ENCODE data around the gene TBATA. TPM values are rescaled to one million over a fixed set of nuclear protein-coding genes. Genes with fewer than 3 reads are reported as not detected.

The TBATA gene
- total and polyA plus RNA-seq, 11 donors, result not detected

GRCh38 chr10:70748305-70748704 is 36.9 kb downstream of the TBATA start:
- H3K27ac ChIP-seq, result no peak overlapping the region
- intact Hi-C loops (cut with DNase I), result loop anchor here in 1 of 10 donors (10.0 kb wide), 1 partner anchor 74 kb away; the partner anchor contains the start of gene ADAMTS14
- 87 to 100% (median 97%) methylated on average over 1 to 3 of the region's 3 CpGs for WGBS, 4 donors
- H3K9me3 ChIP-seq, result peaks cover 0 to 10% (median 0%) of the 10 kb centered on the region in 12 donors
- H3K4me1 ChIP-seq, result peaks cover 0 to 22% (median 5%) of the 10 kb centered on the region in 12 donors
- DNase-seq, result peak in 2 of 5 donors; percentile 5 to 22
- H3K4me3 ChIP-seq, result no peak overlapping the region
- H3K27me3 ChIP-seq, result no peaks in the 10 kb centered on the region
- TF ChIP-seq POLR2A (IDR thresholded peaks at IDR 0.05), result no peak
- TF ChIP-seq CTCF (IDR thresholded peaks at IDR 0.05), result no peak
- no peak for ATAC-seq
- no peaks in the 10 kb centered on the region for H3K36me3 ChIP-seq

GRCh38 chr10:70747192-70747965 is 37.8 kb downstream of the TBATA start:
- ATAC-seq (no peak), DNase-seq (peak in 2 of 5 donors; percentile 38 to 65)
- Histone ChIP-seq H3K27me3 (no peaks in the 10 kb centered on the region), H3K27ac (no peak overlapping the region), H3K4me3 (no peak overlapping the region), H3K9me3 (peaks cover 0 to 10% (median 0%) of the 10 kb centered on the region in 12 donors), H3K4me1 (peaks cover 0 to 29% (median 14%) of the 10 kb centered on the region in 12 donors), H3K36me3 (no peaks in the 10 kb centered on the region)
- TF ChIP-seq CTCF (IDR thresholded peaks at IDR 0.05) (no peak), POLR2A (IDR thresholded peaks at IDR 0.05) (no peak)
- intact Hi-C loops (cut with DNase I), result loop anchor here in 1 of 10 donors (10.0 kb wide), 1 partner anchor 73 kb away; the partner anchor contains the start of gene ADAMTS14
- 77 to 92% (median 83%) methylated on average over 15 of the region's 15 CpGs for WGBS, 4 donors

- Histone ChIP-seq H3K4me3 (no peak overlapping the region), H3K27ac (no peak overlapping the region), H3K4me1 (peaks cover 0 to 41% (median 20%) of the 10 kb centered on the region in 12 donors), H3K9me3 (peaks cover 0 to 10% (median 0%) of the 10 kb centered on the region in 12 donors), H3K36me3 (no peaks in the 10 kb centered on the region), H3K27me3 (no peaks in the 10 kb centered on the region)
- intact Hi-C loops (cut with DNase I), result loop anchor here in 1 of 10 donors (10.0 kb wide), 1 partner anchor 71 kb away; the partner anchor contains the start of gene ADAMTS14
- TF ChIP-seq POLR2A (IDR thresholded peaks at IDR 0.05), result no peak
- no peak for TF ChIP-seq CTCF (IDR thresholded peaks at IDR 0.05)
- ATAC-seq (no peak), DNase-seq (peak in 1 of 5 donors; percentile 1)
- 76 to 100% (median 85%) methylated on average over 2 of the region's 2 CpGs for WGBS, 4 donors
Observed at GRCh38 chr10:70745555-70745954, 39.6 kb downstream of the TBATA start.

- Histone ChIP-seq H3K27ac (no peak overlapping the region), H3K4me3 (no peak overlapping the region), H3K27me3 (no peaks in the 10 kb centered on the region), H3K36me3 (no peaks in the 10 kb centered on the region), H3K4me1 (peaks cover 0 to 41% (median 20%) of the 10 kb centered on the region in 12 donors), H3K9me3 (peaks cover 0 to 10% (median 0%) of the 10 kb centered on the region in 12 donors)
- ATAC-seq (no peak), DNase-seq (peak in 2 of 5 donors; percentile 0 to 20)
- WGBS, 4 donors, result 64 to 80% (median 77%) methylated on average over 6 of the region's 6 CpGs
- TF ChIP-seq POLR2A (IDR thresholded peaks at IDR 0.05) (no peak), CTCF (IDR thresholded peaks at IDR 0.05) (no peak)
- intact Hi-C loops (cut with DNase I), result loop anchor here in 2 of 10 donors (5.0 to 10.0 kb wide), 2 partner anchors 70 to 72 kb away; partner anchors contain the start of gene ADAMTS14 (in 2 of the 2)
Observed at GRCh38 chr10:70744617-70745143, 40.5 kb downstream of the TBATA start.

All from heart left ventricle (tissue), 16 donors.